Transverse colon (tissue), 3 donors: ENCODE results near the gene NPY5R.

Source experiments
- CTCF ChIP-seq, 5 experiments: fragments of 200-600 bp in 3 of 5; fragments of 450-650 bp in 2 of 5; sonication (generic) in 3 of 5; IDR thresholded peaks; 1 replicate in 2 of 5; 2 replicates in 3 of 5; pipeline ENCODE4 v1.5.1; 2016 to 2017; ENCODE audit warnings: antibody characterized with exemption in 5 of 5, inconsistent platforms in 3 of 5, mild to moderate bottlenecking in 2 of 5, moderate library complexity in 1 of 5
- EP300 ChIP-seq: sonication (generic); formaldehyde crosslinking; IDR thresholded peaks from one replicate; pipeline ENCODE4 v1.6.1; 2017; ENCODE audit warnings: antibody characterized with exemption, low read depth

GRCh38 chr4:163382178-163382869, 38.6 kb downstream of the NPY5R start:
- TF ChIP-seq CTCF (IDR thresholded peaks at IDR 0.05) (no peak), EP300 (no peak)
